Activated CD4-positive, alpha-beta T cell treated with anti-CD3 and anti-CD28 coated beads, Interleukin-2, amount 50 U/mL, for 1 hour (primary cell): Measurements from ENCODE around the gene METRN.
A peak's percentile ranks its signal among the peaks of the same experiment; 100 is the strongest.
"Not testable (repeated sequence)": the region's sequence is repeated elsewhere in the genome, so short reads cannot be mapped to it uniquely, and the experiment has no call there.

Experiments
- DNase-seq: peaks from one replicate; pipeline ENCODE4 v3.0.0-alpha.2; 2020

METRN gene

GRCh38 chr16:678209-678857, 36.6 kb upstream of the METRN start:
- no peak for DNase-seq

- peak; percentile 40 for DNase-seq
These were observed 35.8 kb upstream of the METRN start for GRCh38 chr16:678858-679813.

- peak; percentile 88 for DNase-seq
These were observed 34.9 kb upstream of the METRN start, which contains the start of gene STUB1 for GRCh38 chr16:679814-680624. STUB1 (plus strand) TSS chr16:680410; CDS start chr16:680526, 116 bp downstream.

GRCh38 chr16:680625-680945, 34.3 kb upstream of the METRN start:
- no peak for DNase-seq

- no peak for DNase-seq
These were observed 33.8 kb upstream of the METRN start for GRCh38 chr16:680967-681745.

- DNase-seq, result no peak
These were observed 33.0 kb upstream of the METRN start for GRCh38 chr16:681746-682427.

GRCh38 chr16:682493-683395, 32.2 kb upstream of the METRN start:
- DNase-seq, result no peak

GRCh38 chr16:683396-684070, 31.4 kb upstream of the METRN start:
- DNase-seq, result no peak

GRCh38 chr16:684071-684794, 30.7 kb upstream of the METRN start, which contains the start of gene JMJD8:
JMJD8 (minus strand) TSS chr16:684334; CDS start chr16:684319, 15 bp downstream.
- peak; percentile 95 for DNase-seq

GRCh38 chr16:684961-685696, 29.8 kb upstream of the METRN start:
- no peak for DNase-seq

- DNase-seq, result no peak
These were observed 29.0 kb upstream of the METRN start for GRCh38 chr16:685967-686366.

- no peak for DNase-seq
These were observed 28.3 kb upstream of the METRN start for GRCh38 chr16:686459-687260.

- no peak for DNase-seq
These were observed 27.4 kb upstream of the METRN start for GRCh38 chr16:687499-687898.

GRCh38 chr16:689175-689897, 25.6 kb upstream of the METRN start:
- DNase-seq, result no peak

GRCh38 chr16:691242-691641, 23.7 kb upstream of the METRN start:
- not testable (repeated sequence) for DNase-seq

GRCh38 chr16:692356-693108, 22.4 kb upstream of the METRN start:
- DNase-seq, result no peak
